HG03565 (cell line): Measurements from ENCODE around the gene FAM237B.

Source experiments
- ATAC-seq: cut with Tn5 transposase; IDR thresholded peaks from one replicate; pipeline ENCODE4 v1.9.1; 2021; ENCODE audit warnings: mild to moderate bottlenecking, moderate library complexity; ENCODE audit not compliant: unreplicated experiment

FAM237B gene

GRCh38 chr7:90298145-90299038, 22.7 kb downstream of the FAM237B start:
- peak; percentile 86 for ATAC-seq

- no peak for ATAC-seq
Measured at GRCh38 chr7:90290244-90291113, 30.6 kb downstream of the FAM237B start.

GRCh38 chr7:90288154-90288553, 33.0 kb downstream of the FAM237B start:
- no peak for ATAC-seq

GRCh38 chr7:90276033-90276728, 44.9 kb downstream of the FAM237B start:
- no peak for ATAC-seq

GRCh38 chr7:90274161-90274560, 46.9 kb downstream of the FAM237B start:
- ATAC-seq = no peak

- ATAC-seq = no peak
Measured at GRCh38 chr7:90272242-90272641, 48.9 kb downstream of the FAM237B start.

- ATAC-seq = no peak
Measured at GRCh38 chr7:90271753-90272152, 49.4 kb downstream of the FAM237B start.

GRCh38 chr7:90270431-90271178, 50.5 kb downstream of the FAM237B start:
- no peak for ATAC-seq

GRCh38 chr7:90269163-90269562, 51.9 kb downstream of the FAM237B start:
- ATAC-seq = no peak

- ATAC-seq = no peak
Measured at GRCh38 chr7:90267263-90267858, 53.7 kb downstream of the FAM237B start.

GRCh38 chr7:90266808-90267207, 54.3 kb downstream of the FAM237B start:
- no peak for ATAC-seq
